BE2C (cell line): Measurements from ENCODE around the gene ADAMTS2.
"Not testable (repeated sequence)": the region's sequence is repeated elsewhere in the genome, so short reads cannot be mapped to it uniquely, and the experiment has no call there.

Experiments
- DNase-seq: peaks from one replicate; pipeline ENCODE4 v3.0.0-alpha.2; 2020
- H3K27me3 ChIP-seq: fragments of 250-450 bp; sonication (Bioruptor Pico); 2 replicates; pipeline ENCODE4 v1.5.1; 2020; ENCODE audit warnings: mild to moderate bottlenecking
- H3K36me3 ChIP-seq: fragments of 250-450 bp; sonication (Bioruptor Pico); 2 replicates; pipeline ENCODE4 v1.5.1; 2020; ENCODE audit warnings: mild to moderate bottlenecking
- H3K4me1 ChIP-seq: fragments of 250-450 bp; sonication (Bioruptor Pico); 2 replicates; pipeline ENCODE4 v1.5.1; 2020
- H3K4me3 ChIP-seq: 2 replicates; pipeline ENCODE4 v1.5.1; 2011; ENCODE audit warnings: low read depth, low read length
- H3K9me3 ChIP-seq: fragments of 250-450 bp; sonication (Bioruptor Pico); 2 replicates; pipeline ENCODE4 v1.5.1; 2020
- CTCF ChIP-seq: IDR thresholded peaks from 2 replicates; pipeline ENCODE4 v1.5.1; 2012; ENCODE audit warnings: mild to moderate bottlenecking, low read depth, low read length

ADAMTS2 gene

GRCh38 chr5:179326122-179326927, 18.9 kb downstream of the ADAMTS2 start:
- DNase-seq = no peak
- Histone ChIP-seq H3K36me3 (no peaks in the 10 kb centered on the region), H3K27me3 (no peaks in the 10 kb centered on the region), H3K4me1 (no peaks in the 10 kb centered on the region), H3K4me3 (no peak overlapping the region), H3K9me3 (no peaks in the 10 kb centered on the region)
- TF ChIP-seq CTCF = no peak

GRCh38 chr5:179325296-179326031, 19.8 kb downstream of the ADAMTS2 start:
- Histone ChIP-seq H3K27me3 (no peaks in the 10 kb centered on the region), H3K9me3 (no peaks in the 10 kb centered on the region), H3K36me3 (no peaks in the 10 kb centered on the region), H3K4me3 (no peak overlapping the region), H3K4me1 (no peaks in the 10 kb centered on the region)
- no peak for DNase-seq
- no peak for TF ChIP-seq CTCF

- no peak for DNase-seq
- Histone ChIP-seq H3K4me1 (no peaks in the 10 kb centered on the region), H3K27me3 (no peaks in the 10 kb centered on the region), H3K9me3 (no peaks in the 10 kb centered on the region), H3K36me3 (no peaks in the 10 kb centered on the region), H3K4me3 (no peak overlapping the region)
- TF ChIP-seq CTCF = no peak
Observed at GRCh38 chr5:179324760-179325295, 20.4 kb downstream of the ADAMTS2 start.

GRCh38 chr5:179324316-179324715, 20.9 kb downstream of the ADAMTS2 start:
- DNase-seq, H3K4me3 ChIP-seq, H3K9me3 ChIP-seq, H3K36me3 ChIP-seq, H3K4me1 ChIP-seq, H3K27me3 ChIP-seq: not testable (repeated sequence)

GRCh38 chr5:179323026-179323870, 22.0 kb downstream of the ADAMTS2 start:
- TF ChIP-seq CTCF = no peak; the same call in 1 of the 2 replicates
- Histone ChIP-seq H3K4me3 (no peak overlapping the region), H3K9me3 (no peaks in the 10 kb centered on the region), H3K27me3 (no peaks in the 10 kb centered on the region), H3K36me3 (no peaks in the 10 kb centered on the region), H3K4me1 (no peaks in the 10 kb centered on the region)
- DNase-seq = no peak
